Effector memory CD4-positive, alpha-beta T cell (primary cell): Measurements from ENCODE around the gene SLC39A11.

Experiments used
- DNase-seq, 3 donors: peaks; one replicate each; pipeline ENCODE4 v3.0.0-alpha.2; 2020
- H3K27ac ChIP-seq: 2 replicates; pipeline ENCODE4 v1.7.0; 2013; ENCODE audit warnings: mild to moderate bottlenecking, low read length, moderate library complexity; ENCODE audit not compliant: insufficient read depth, poor library complexity, severe bottlenecking
- H3K27me3 ChIP-seq: replicated peaks from 2 replicates; pipeline ENCODE4 v1.7.0; 2013; ENCODE audit warnings: mild to moderate bottlenecking, low read length; ENCODE audit not compliant: insufficient read depth, control insufficient read depth, poor library complexity, severe bottlenecking
- H3K36me3 ChIP-seq: 2 replicates; pipeline ENCODE4 v1.7.0; 2013; ENCODE audit warnings: mild to moderate bottlenecking, low read length, moderate library complexity; ENCODE audit not compliant: control insufficient read depth, insufficient read depth
- H3K4me1 ChIP-seq: 2 replicates; pipeline ENCODE4 v1.7.0; 2013; ENCODE audit warnings: low read length, mild to moderate bottlenecking; ENCODE audit not compliant: control insufficient read depth, insufficient read depth, poor library complexity, severe bottlenecking
- H3K4me3 ChIP-seq: 2 replicates; pipeline ENCODE4 v1.7.0; 2013; ENCODE audit warnings: low read length, low read depth, mild to moderate bottlenecking; ENCODE audit not compliant: insufficient read depth, poor library complexity, severe bottlenecking
- H3K9me3 ChIP-seq: 2 replicates; pipeline ENCODE4 v1.7.0; 2013; ENCODE audit warnings: mild to moderate bottlenecking, low read length, moderate library complexity; ENCODE audit not compliant: control insufficient read depth

Gene SLC39A11

DNA sequence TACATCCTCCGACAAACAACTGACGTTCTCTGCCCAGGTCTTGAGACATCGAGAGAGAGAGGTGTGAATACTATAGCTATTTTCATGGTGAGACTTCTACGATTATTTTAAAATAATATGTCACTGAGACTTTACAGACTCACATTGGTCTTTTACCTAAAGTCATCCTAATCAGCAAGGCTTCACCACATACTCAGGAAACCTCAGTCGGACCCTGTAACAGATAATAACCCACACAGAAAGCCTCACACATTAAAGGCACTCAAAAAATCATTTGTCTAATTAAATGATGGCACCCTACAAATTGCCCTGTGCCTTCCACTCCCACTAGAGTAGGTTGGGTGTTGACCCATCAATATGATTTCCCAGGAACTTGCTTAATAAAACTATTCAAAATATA, 19.8 kb upstream of the SLC39A11 start:
- Histone ChIP-seq H3K36me3 (no peaks in the 10 kb centered on the region), H3K9me3 (no peaks in the 10 kb centered on the region), H3K4me1 (no peaks in the 10 kb centered on the region), H3K27ac (no peak overlapping the region), H3K4me3 (no peak overlapping the region), H3K27me3 (no peaks in the 10 kb centered on the region)
- no peak for DNase-seq

DNA sequence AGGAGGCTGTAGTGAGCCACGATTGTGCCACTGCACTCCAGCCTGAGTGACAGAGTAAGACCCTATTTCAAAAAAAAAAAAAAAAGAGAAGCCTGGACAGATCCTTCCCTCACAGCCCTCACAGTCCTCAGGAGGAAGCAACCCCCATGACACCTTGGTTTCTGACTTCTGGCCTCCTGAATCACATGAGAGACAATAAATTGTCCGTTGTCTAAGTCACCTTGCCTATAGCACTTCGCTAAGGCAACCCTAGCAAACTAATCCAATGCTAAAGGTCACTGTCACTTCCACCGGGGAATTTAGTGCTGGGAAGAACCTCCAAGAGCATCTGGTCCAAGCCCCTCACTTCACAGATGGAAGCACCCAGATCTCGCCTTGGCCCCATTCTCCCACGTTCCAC, 18.9 kb upstream of the SLC39A11 start:
- DNase-seq: no peak
- H3K27me3 ChIP-seq: no peaks in the 10 kb centered on the region
- no peak overlapping the region for H3K4me3 ChIP-seq
- H3K27ac ChIP-seq: no peak overlapping the region
- H3K36me3 ChIP-seq: no peaks in the 10 kb centered on the region
- no peaks in the 10 kb centered on the region for H3K9me3 ChIP-seq
- H3K4me1 ChIP-seq: no peaks in the 10 kb centered on the region

DNA sequence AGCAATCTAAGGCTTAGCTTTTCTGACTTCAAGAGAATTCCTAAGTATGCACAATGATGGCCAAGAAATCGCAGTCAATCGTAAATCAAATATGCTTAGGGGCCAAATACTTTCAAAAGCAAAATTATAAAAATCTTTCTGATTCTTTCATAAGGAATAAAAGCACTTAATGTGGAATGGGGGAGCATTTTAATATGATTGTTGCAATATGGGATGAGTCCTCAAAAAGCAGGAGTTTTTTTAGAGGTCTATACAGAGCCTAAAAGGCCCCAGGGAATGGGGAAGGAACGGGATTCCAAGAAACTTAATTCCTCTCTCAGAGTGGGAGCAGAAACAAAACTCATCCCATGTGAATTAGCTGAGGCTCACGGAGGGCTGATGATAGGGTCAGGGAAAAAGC, 14.7 kb upstream of the SLC39A11 start:
- no peak overlapping the region for H3K27ac ChIP-seq
- H3K9me3 ChIP-seq: no peaks in the 10 kb centered on the region
- H3K27me3 ChIP-seq: no peaks in the 10 kb centered on the region
- H3K4me3 ChIP-seq: no peak overlapping the region
- no peaks in the 10 kb centered on the region for H3K4me1 ChIP-seq
- no peaks in the 10 kb centered on the region for H3K36me3 ChIP-seq
- DNase-seq: no peak

DNA sequence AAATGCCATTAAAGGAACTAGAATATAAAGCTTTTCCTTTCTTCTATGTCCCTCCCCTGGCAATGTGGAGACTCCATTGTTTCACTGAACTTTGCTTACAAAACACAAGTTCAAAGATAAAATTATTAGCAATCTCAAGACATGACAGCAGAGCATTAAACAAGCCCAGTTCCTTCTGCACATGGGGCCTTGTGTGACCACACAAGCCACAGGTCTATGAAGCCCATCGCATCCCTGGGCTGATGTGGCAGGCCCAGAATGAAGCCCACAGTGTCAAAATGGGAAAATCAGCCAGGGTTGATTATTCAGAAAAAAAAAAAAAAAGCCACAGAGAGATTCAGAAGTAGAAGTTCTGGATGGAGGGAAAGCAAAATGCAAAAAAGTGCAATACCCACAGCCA, 12.9 kb upstream of the SLC39A11 start:
- no peak overlapping the region for H3K4me3 ChIP-seq
- no peaks in the 10 kb centered on the region for H3K9me3 ChIP-seq
- H3K27ac ChIP-seq: no peak overlapping the region
- H3K36me3 ChIP-seq: no peaks in the 10 kb centered on the region
- H3K27me3 ChIP-seq: no peaks in the 10 kb centered on the region
- no peaks in the 10 kb centered on the region for H3K4me1 ChIP-seq
- DNase-seq: no peak

DNA sequence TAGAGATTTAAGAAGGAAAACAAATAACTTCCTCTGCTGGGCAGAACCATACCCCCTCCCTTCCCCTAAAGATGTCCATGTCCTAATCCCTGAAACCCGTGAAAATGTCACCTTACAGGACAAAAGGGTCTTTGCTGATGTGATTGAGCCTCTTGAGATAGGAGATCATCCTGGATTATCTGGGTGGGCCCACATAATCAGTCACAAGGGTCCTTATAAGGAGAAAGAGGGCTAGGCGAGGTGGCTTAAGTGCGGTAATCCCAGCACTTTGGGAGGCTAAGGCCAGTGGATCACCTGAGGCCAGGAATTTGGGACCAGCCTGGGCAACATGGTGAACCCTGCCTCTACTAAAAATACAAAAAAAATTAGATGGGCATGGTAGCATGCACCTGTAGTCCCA, 12.0 kb upstream of the SLC39A11 start:
- no peaks in the 10 kb centered on the region for H3K27me3 ChIP-seq
- H3K4me1 ChIP-seq: no peaks in the 10 kb centered on the region
- no peak overlapping the region for H3K27ac ChIP-seq
- DNase-seq: no peak
- no peaks in the 10 kb centered on the region for H3K36me3 ChIP-seq
- H3K4me3 ChIP-seq: no peak overlapping the region
- no peaks in the 10 kb centered on the region for H3K9me3 ChIP-seq

DNA sequence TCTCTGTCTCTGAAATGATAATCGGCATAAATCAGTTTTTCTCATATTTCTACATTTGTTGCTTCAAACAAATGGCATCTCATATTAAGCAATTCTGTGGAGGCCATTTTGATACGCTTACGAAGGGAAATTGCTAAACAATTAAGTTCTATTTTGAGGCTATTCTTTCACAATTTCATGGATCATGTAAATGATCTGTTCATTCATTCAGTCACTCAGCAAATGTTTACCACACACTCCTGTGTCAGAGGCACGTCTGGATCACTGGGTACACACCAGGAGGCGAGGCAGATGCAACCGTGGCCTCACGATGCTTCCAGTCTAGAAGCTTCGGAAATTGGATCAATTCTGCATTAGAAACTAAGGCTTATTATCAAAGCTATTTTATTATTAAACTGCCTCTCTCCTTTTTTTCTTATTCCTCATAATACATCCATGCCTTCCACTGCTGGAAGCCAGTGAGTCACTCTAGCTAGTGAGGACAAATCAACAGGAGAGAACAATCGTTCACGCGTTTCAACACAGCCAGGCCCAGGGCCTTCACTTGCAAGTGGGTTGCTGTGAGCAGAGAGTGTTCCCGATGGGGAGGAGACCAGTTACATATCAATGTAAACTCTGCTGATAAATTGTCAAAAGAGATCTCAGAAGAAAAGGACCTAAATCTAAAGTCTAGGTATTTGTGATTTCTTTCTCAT, 11.3 kb upstream of the SLC39A11 start:
- no peaks in the 10 kb centered on the region for H3K9me3 ChIP-seq
- no peak for DNase-seq
- no peaks in the 10 kb centered on the region for H3K27me3 ChIP-seq
- no peaks in the 10 kb centered on the region for H3K36me3 ChIP-seq
- H3K4me3 ChIP-seq: no peak overlapping the region
- no peak overlapping the region for H3K27ac ChIP-seq
- H3K4me1 ChIP-seq: no peaks in the 10 kb centered on the region

DNA sequence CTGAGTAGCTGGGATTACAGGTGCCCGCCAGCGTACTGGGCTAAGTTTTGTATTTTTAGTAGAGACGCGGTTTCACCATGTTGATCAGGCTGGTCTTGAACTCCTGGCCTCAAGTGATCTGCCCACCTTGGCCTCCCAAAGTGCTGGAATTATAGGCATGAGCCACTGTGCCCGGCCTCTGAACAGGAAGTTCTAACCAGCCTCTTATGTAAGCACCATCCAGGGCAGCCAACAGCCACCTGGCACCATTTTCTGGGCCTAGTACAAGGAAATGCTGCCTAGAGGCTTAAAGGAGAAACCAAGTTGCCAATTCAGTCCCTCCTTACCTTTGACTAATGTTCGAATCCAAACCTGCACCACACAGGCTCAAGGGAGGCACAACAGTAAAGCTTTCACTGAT, 8.5 kb upstream of the SLC39A11 start:
- Histone ChIP-seq H3K27ac (no peak overlapping the region), H3K4me1 (no peaks in the 10 kb centered on the region), H3K9me3 (no peaks in the 10 kb centered on the region), H3K36me3 (no peaks in the 10 kb centered on the region), H3K4me3 (no peak overlapping the region), H3K27me3 (no peaks in the 10 kb centered on the region)
- DNase-seq: no peak

DNA sequence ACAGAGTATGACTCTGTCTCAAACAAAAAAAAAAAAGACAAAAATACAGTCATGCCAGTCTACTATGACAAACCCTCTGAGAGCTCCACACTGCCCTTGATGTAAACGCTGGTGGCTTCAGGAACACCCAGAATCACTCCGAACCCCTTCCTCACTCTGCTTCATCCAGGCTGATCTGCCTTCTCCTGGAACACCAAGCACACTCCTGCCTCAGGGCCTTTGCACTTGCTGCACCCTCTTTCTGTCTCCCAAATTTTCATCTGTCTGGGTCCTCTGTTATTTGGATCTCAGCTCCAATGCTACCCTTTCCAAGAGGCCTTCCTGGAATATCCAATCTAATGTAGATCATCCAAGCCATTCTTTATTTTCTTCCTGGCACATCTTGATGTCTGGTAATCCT, 7.9 kb upstream of the SLC39A11 start:
- Histone ChIP-seq H3K4me1 (no peaks in the 10 kb centered on the region), H3K9me3 (no peaks in the 10 kb centered on the region), H3K27ac (no peak overlapping the region), H3K4me3 (no peak overlapping the region), H3K36me3 (no peaks in the 10 kb centered on the region), H3K27me3 (no peaks in the 10 kb centered on the region)
- DNase-seq: no peak

DNA sequence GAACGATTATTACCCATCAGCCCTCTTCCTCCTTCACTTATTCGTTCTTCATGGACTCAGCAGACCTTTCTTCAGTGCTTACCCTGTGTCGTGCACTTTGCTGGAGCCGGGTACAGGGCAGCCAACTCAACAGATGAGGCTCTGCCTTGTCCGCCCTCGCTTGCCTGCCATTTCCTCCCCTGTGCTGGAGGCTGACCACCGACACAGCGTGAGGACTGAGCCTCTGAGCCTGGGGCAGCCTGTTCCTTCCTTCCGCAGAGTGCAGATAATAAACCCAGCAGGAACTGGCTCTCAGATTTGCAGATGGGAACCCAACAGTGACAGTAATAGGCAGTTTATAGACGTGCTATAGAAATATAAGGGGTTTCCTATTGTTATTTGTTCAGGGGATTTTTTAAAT, 7.0 kb upstream of the SLC39A11 start:
- Histone ChIP-seq H3K9me3 (no peaks in the 10 kb centered on the region), H3K4me1 (no peaks in the 10 kb centered on the region), H3K27me3 (no peaks in the 10 kb centered on the region), H3K36me3 (no peaks in the 10 kb centered on the region), H3K4me3 (no peak overlapping the region), H3K27ac (no peak overlapping the region)
- no peak for DNase-seq

DNA sequence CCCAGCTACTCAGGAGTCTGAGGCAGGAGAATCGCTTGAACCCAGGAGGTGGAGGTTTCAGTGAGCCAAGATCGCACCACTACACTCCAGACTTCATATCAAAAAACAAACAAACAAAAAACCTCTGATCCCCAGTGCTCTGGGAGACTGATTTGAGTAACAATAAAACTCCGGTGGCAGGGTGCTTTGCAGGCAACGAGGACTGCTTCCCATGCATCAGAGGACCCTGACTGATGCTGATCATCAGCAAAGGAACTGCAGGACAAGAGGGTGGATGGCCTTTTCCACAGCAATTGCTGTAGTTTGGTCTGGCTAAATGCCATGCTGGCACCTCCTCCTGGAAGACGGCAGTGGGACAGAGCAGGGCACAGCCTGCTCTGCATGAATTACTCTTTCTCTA, 6.4 kb upstream of the SLC39A11 start:
- no peaks in the 10 kb centered on the region for H3K9me3 ChIP-seq
- no peak overlapping the region for H3K27ac ChIP-seq
- no peaks in the 10 kb centered on the region for H3K36me3 ChIP-seq
- no peaks in the 10 kb centered on the region for H3K27me3 ChIP-seq
- H3K4me1 ChIP-seq: no peaks in the 10 kb centered on the region
- DNase-seq: no peak
- H3K4me3 ChIP-seq: no peak overlapping the region
